CD14-positive monocyte (primary cell): Measurements from ENCODE around the gene MAP2K7. TPM values are rescaled to one million over a fixed set of nuclear protein-coding genes. Genes with fewer than 3 reads are reported as not detected.

Source experiments
- DNase-seq, 3 donors: peaks; one replicate each; pipeline ENCODE4 v3.0.0-alpha.2; 2011 to 2022
- H2AFZ ChIP-seq: 2 replicates; pipeline ENCODE4 v1.6.0; 2012; ENCODE audit warnings: mild to moderate bottlenecking, low read depth, low read length, inconsistent platforms; ENCODE audit not compliant: insufficient read depth, poor library complexity, severe bottlenecking
- H3K27ac ChIP-seq, 2 donors: 1 replicate in 1 of 2; 2 replicates in 1 of 2; pipeline ENCODE4 v1.5.1; 2012 to 2013; ENCODE audit warnings: low read length in 2 of 2, control low read depth in 1 of 2, inconsistent platforms in 1 of 2, low read depth in 1 of 2, mild to moderate bottlenecking in 1 of 2
- H3K27me3 ChIP-seq, 2 donors: one replicate each; pipeline versions ENCODE4 v1.6.0 to v1.6.1; 2011 to 2013; ENCODE audit warnings: low read length in 2 of 2; ENCODE audit not compliant: control insufficient read depth in 2 of 2, insufficient read depth in 2 of 2
- H3K36me3 ChIP-seq, 2 donors: replicated peaks in 1 of 2; 1 replicate in 1 of 2; 2 replicates in 1 of 2; pipeline versions ENCODE4 v1.5.1 to v1.6.1; 2012 to 2013; ENCODE audit warnings: low read length in 2 of 2, control low read depth in 1 of 2, inconsistent platforms in 1 of 2, mild to moderate bottlenecking in 1 of 2; ENCODE audit not compliant: insufficient read depth in 2 of 2, control insufficient read depth in 1 of 2
- H3K4me1 ChIP-seq, 2 donors: 1 replicate in 1 of 2; 2 replicates in 1 of 2; pipeline versions ENCODE4 v1.5.1 to v1.6.1; 2012 to 2013; ENCODE audit warnings: low read length in 2 of 2, control low read depth in 1 of 2, inconsistent platforms in 1 of 2, mild to moderate bottlenecking in 1 of 2, moderate library complexity in 1 of 2; ENCODE audit not compliant: insufficient read depth in 2 of 2, control insufficient read depth in 1 of 2
- H3K4me2 ChIP-seq: replicated peaks from 2 replicates; pipeline ENCODE3; 2012; ENCODE audit warnings: low read length, moderate library complexity, mild to moderate bottlenecking; ENCODE audit not compliant: poor library complexity, severe bottlenecking; ENCODE audit errors: extremely low read depth
- H3K4me3 ChIP-seq, 3 experiments: fragments of 200-600 bp in 1 of 3; sonication (generic) in 1 of 3; replicated peaks in 1 of 3; 1 replicate in 2 of 3; 2 replicates in 1 of 3; pipeline ENCODE4 v1.5.1; 2011 to 2013; ENCODE audit warnings: low read length in 3 of 3, mild to moderate bottlenecking in 3 of 3, control low read depth in 2 of 3, low read depth in 2 of 3, inconsistent platforms in 1 of 3, moderate library complexity in 1 of 3
- H3K79me2 ChIP-seq: 2 replicates; pipeline ENCODE4 v1.6.0; 2012; ENCODE audit warnings: mild to moderate bottlenecking, control low read depth, inconsistent platforms, low read length, moderate library complexity; ENCODE audit not compliant: insufficient read depth
- H3K9ac ChIP-seq: 2 replicates; pipeline ENCODE4 v1.6.0; 2017; ENCODE audit warnings: low read length, mild to moderate bottlenecking; ENCODE audit not compliant: insufficient read depth, poor library complexity, severe bottlenecking
- H3K9me3 ChIP-seq, 2 donors: replicated peaks in 1 of 2; 1 replicate in 1 of 2; 2 replicates in 1 of 2; pipeline versions ENCODE4 v1.5.1 to v1.6.1; 2012 to 2013; ENCODE audit warnings: low read length in 2 of 2, control low read depth in 1 of 2; ENCODE audit not compliant: control insufficient read depth in 1 of 2, insufficient read depth in 1 of 2
- H4K20me1 ChIP-seq: 2 replicates; pipeline ENCODE4 v1.6.0; 2012; ENCODE audit warnings: mild to moderate bottlenecking, low read length, control low read depth, moderate library complexity; ENCODE audit not compliant: insufficient read depth
- H3K27ac Mint-ChIP-seq, 7 donors: one replicate each; pipeline ENCODE4 v1.8.0; 2020; ENCODE audit warnings: mild to moderate bottlenecking in 7 of 7, mixed read lengths in 7 of 7, moderate library complexity in 6 of 7, inconsistent platforms in 2 of 7
- H3K27me3 Mint-ChIP-seq, 3 donors: one replicate each; pipeline ENCODE4 v1.8.0; 2021 to 2022; ENCODE audit warnings: low read depth in 3 of 3, mild to moderate bottlenecking in 3 of 3, mixed read lengths in 3 of 3, moderate library complexity in 3 of 3, inconsistent platforms in 1 of 3
- H3K36me3 Mint-ChIP-seq, 2 donors: one replicate each; pipeline ENCODE4 v1.8.0; 2020; ENCODE audit warnings: mixed read lengths in 2 of 2, inconsistent platforms in 1 of 2, mild to moderate bottlenecking in 1 of 2
- H3K4me1 Mint-ChIP-seq: one replicate; pipeline ENCODE4 v1.8.0; 2020; ENCODE audit warnings: mild to moderate bottlenecking, mixed read lengths
- H3K4me3 Mint-ChIP-seq, 2 donors: one replicate each; pipeline ENCODE4 v1.8.0; 2020; ENCODE audit warnings: mild to moderate bottlenecking in 2 of 2, mixed read lengths in 2 of 2, moderate library complexity in 1 of 2
- H3K9me3 Mint-ChIP-seq, 7 donors: one replicate each; pipeline ENCODE4 v1.8.0; 2020 to 2022; ENCODE audit warnings: mixed read lengths in 7 of 7, mild to moderate bottlenecking in 6 of 7, moderate library complexity in 6 of 7, inconsistent platforms in 2 of 7
- WGBS: methylation state at CpG from one replicate; pipeline ENCODE4 v1.1.5; 2013; ENCODE audit warnings: missing lambda C conversion rate; ENCODE audit not compliant: insufficient coverage; 5-methylcytosine and 5-hydroxymethylcytosine counted together
- intact Hi-C, 2 donors: fragments of 100-400 bp; cut with micrococcal nuclease; formaldehyde crosslinking; loops; one replicate each; pipeline versions ENCODE4 v1.15.0 to v1.15.1; 2023
- polyA plus RNA-seq, 3 donors: library from polyadenylated mRNA; depleted of rRNA in 1 of 3; unstranded in 2 of 3; stranded (reverse) in 1 of 3; fragments of 300-500 nt in 2 of 3; fragments of >200 nt in 1 of 3; fragmentation: Illumina TruSeq in 2 of 3; gene quantifications; 1 replicate in 2 of 3; 2 replicates in 1 of 3; pipeline ENCODE4 v1.2.3, GENCODE V29; 2012 to 2021
- TF ChIP-seq, protein P1 (sequence below): fragments of 200-600 bp; IDR thresholded peaks from one replicate; pipeline ENCODE4 v1.8.0; 2022; ENCODE audit warnings: antibody characterized with exemption, mild to moderate bottlenecking

Gene MAP2K7
- polyA plus RNA-seq, 3 donors = 0.92 to 39.5 (median 1.5) TPM

- no peak overlapping the region for H3K9ac ChIP-seq
- no peaks in the 10 kb centered on the region for H3K9me3 ChIP-seq
- peak overlapping the region; percentile 76 for H3K4me2 ChIP-seq
- Mint-ChIP-seq H3K27ac (no peak overlapping the region), H3K4me3 (peak overlapping the region; percentile 24 to 83), H3K4me1 (peaks cover 20% of the 10 kb centered on the region), H3K36me3 (peaks cover 7 to 18% of the 10 kb centered on the region in 2 donors), H3K9me3 (peaks cover 0 to 27% (median 6%) of the 10 kb centered on the region in 7 donors), H3K27me3 (peaks cover 55 to 70% (median 56%) of the 10 kb centered on the region in 3 donors)
- peaks cover 18 to 20% of the 10 kb centered on the region in 2 donors for H3K4me1 ChIP-seq
- H2AFZ ChIP-seq = no peak overlapping the region
- H3K4me3 ChIP-seq = peak overlapping the region; percentile 11 to 66 (median 12)
- H3K36me3 ChIP-seq = no peaks in the 10 kb centered on the region
- peaks cover 19 to 59% of the 10 kb centered on the region in 2 donors for H3K27me3 ChIP-seq
- H4K20me1 ChIP-seq = no peaks in the 10 kb centered on the region
- no peaks in the 10 kb centered on the region for H3K79me2 ChIP-seq
- 13% methylated on average over 60 of the region's 63 CpGs for WGBS
- DNase-seq = no peak
- TF ChIP-seq, protein P1, sequence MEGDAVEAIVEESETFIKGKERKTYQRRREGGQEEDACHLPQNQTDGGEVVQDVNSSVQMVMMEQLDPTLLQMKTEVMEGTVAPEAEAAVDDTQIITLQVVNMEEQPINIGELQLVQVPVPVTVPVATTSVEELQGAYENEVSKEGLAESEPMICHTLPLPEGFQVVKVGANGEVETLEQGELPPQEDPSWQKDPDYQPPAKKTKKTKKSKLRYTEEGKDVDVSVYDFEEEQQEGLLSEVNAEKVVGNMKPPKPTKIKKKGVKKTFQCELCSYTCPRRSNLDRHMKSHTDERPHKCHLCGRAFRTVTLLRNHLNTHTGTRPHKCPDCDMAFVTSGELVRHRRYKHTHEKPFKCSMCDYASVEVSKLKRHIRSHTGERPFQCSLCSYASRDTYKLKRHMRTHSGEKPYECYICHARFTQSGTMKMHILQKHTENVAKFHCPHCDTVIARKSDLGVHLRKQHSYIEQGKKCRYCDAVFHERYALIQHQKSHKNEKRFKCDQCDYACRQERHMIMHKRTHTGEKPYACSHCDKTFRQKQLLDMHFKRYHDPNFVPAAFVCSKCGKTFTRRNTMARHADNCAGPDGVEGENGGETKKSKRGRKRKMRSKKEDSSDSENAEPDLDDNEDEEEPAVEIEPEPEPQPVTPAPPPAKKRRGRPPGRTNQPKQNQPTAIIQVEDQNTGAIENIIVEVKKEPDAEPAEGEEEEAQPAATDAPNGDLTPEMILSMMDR = no peak
- intact Hi-C loops = no loop called here
- no peak overlapping the region for H3K27ac ChIP-seq
Observed at GRCh38 chr19:7861619-7862412, 41.9 kb upstream of the MAP2K7 start.

- DNase-seq = peak; percentile 18 to 62 (median 36)
- Histone ChIP-seq H3K9me3 (no peaks in the 10 kb centered on the region), H3K36me3 (no peaks in the 10 kb centered on the region), H3K4me2 (peak overlapping the region; percentile 76), H3K4me1 (peaks cover 18 to 20% of the 10 kb centered on the region in 2 donors), H3K9ac (no peak overlapping the region), H4K20me1 (no peaks in the 10 kb centered on the region), H2AFZ (no peak overlapping the region), H3K79me2 (no peaks in the 10 kb centered on the region), H3K27ac (no peak overlapping the region), H3K4me3 (peak overlapping the region; percentile 11 to 66 (median 12)), H3K27me3 (peaks cover 22 to 65% of the 10 kb centered on the region in 2 donors)
- Mint-ChIP-seq H3K4me3 (peak overlapping the region; percentile 24 to 83), H3K36me3 (peaks cover 9 to 18% of the 10 kb centered on the region in 2 donors), H3K4me1 (peaks cover 20% of the 10 kb centered on the region), H3K9me3 (peaks cover 0 to 27% (median 8%) of the 10 kb centered on the region in 7 donors), H3K27ac (no peak overlapping the region), H3K27me3 (peaks cover 59 to 77% (median 62%) of the 10 kb centered on the region in 3 donors)
- intact Hi-C loops = no loop called here
- TF ChIP-seq, protein P1 = no peak
- WGBS = 3% methylated on average over 23 of the region's 67 CpGs
Observed at GRCh38 chr19:7862413-7862951, 41.2 kb upstream of the MAP2K7 start.
